GM12874 (cell line): Measurements from ENCODE around the gene TTC34.

Experiments used
- TF ChIP-seq, protein P1 (sequence below): IDR thresholded peaks from 2 replicates; pipeline ENCODE4 v1.5.1; 2011; ENCODE audit warnings: low read depth, mild to moderate bottlenecking, control low read depth, low read length, moderate library complexity; ENCODE audit not compliant: insufficient read depth

The TTC34 gene

DNA sequence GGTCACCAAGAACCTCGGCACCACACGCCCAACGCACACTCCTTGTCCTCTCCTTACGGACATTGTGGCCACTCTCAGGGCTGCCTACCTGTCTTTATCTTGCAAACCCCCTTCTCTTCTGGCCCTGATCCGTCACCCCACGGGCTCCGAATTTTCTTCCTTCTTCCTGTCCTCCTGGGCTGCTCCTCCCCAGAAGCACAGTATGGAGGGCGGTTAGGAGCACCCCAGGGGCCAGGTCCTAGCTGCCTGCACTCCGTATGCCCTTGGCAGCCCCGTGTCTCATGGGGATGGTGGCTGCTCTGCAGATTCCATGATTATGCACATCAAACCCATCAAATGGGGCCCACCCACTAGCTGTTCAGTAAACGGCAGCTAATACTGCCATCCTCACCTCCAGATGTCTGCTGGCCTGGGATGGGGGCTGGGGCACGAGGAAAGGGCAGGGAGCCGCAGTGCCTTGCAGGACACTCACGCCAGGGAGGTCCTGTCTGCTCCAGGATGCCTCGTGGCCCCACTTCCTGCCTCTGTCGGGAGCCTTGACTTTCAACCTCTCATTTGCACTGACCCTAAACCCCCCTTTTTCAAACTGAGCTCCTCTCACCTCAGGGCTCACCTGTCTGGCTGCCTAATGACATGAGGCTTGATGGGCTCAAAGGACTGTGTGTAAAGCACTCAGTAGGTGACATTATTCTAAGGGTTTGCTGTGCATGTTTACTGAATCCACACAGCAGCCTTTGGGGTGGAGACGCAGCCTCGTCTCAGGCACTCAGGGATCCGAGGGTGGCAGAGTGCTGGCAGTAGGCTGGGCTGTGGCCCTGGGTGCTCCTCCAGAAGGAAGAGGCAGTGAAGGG, 4.4 kb downstream of the TTC34 start:
- TF ChIP-seq, protein P1, sequence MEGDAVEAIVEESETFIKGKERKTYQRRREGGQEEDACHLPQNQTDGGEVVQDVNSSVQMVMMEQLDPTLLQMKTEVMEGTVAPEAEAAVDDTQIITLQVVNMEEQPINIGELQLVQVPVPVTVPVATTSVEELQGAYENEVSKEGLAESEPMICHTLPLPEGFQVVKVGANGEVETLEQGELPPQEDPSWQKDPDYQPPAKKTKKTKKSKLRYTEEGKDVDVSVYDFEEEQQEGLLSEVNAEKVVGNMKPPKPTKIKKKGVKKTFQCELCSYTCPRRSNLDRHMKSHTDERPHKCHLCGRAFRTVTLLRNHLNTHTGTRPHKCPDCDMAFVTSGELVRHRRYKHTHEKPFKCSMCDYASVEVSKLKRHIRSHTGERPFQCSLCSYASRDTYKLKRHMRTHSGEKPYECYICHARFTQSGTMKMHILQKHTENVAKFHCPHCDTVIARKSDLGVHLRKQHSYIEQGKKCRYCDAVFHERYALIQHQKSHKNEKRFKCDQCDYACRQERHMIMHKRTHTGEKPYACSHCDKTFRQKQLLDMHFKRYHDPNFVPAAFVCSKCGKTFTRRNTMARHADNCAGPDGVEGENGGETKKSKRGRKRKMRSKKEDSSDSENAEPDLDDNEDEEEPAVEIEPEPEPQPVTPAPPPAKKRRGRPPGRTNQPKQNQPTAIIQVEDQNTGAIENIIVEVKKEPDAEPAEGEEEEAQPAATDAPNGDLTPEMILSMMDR = no peak

DNA sequence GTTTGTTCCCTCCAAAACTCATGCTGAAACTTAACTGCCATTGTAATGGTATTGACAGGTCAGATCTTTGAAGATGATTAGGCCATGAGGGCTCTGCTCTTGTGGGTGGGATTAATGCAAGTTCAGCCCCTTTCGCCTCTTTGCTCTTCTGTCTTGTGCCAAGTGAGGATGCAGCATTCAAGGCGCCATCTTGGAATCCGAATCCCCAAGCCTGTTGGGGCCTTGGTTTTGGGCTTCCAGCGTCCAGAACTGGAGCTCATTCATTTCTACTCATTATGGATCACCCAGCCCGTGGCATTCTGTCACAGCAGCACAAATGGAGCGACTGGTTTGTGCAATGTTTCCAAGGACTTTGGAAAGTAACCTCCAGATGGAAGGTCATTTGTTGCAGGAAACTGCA, 5.6 kb downstream of the TTC34 start:
- TF ChIP-seq, protein P1 = no peak

DNA sequence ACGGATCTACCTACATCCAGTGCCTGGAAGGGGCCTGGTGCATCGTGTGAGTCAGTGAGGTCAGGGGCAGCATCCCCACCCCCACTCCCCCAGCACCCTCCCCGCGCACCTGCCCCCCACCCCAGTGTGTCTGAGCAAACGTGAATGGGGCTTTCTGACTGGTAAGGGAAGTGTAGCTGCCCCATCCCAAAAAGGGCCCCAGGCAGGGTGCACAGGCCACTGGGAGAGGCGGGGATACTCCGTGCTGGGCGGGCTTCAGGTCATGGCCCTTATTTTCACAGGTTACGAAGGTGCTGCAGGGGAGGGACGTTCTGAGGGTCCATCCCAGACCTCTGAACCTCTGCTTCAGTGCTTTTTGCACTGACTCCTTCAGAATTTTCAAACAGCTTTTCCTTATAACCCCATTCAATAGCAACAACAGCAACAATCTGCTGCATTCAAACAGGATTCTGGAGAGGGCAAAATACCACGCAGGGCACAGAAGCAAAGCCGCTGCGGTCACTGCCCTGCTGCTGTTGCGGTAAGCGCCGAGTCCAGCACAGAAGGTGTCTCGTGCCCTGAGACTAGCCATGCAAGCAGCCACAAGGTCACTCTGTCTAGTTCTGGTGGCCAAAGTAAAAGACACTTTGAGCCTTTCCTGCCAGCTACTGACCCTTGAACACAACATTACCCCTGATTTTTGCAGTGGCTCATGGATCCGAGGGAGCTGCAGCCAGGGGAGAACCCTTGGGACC, 10.3 kb downstream of the TTC34 start:
- TF ChIP-seq, protein P1 = no peak

DNA sequence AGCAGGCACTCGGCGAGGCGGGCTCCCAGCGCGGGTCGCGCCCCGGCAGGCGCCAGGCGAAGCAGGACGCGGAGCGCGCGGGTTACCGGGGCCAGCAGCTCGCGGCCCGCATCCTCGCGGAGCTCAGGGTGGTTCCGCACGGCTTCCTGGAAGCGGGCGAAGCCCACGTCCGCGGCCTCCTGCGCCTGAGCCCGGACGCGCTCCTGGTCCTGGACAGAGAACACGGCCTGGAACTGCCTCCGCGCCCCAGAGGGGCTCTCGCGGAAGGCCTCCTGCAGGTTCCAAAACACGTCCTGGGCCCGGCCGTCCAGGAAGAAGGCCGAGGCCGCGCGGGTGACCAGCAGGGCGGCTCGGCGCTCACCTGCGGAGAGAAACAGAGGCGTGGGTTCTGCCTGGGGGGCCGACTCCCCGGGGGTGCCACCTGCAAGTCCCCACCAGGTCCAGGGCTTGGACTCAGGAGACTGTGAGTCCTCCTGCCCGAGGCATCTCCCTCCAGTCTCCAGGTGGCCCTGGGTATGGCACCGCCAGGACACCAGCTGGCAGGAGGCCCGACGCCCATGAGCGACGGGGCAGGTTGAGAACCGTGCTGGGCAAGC, 11.4 kb downstream of the TTC34 start:
- TF ChIP-seq, protein P1 = no peak

DNA sequence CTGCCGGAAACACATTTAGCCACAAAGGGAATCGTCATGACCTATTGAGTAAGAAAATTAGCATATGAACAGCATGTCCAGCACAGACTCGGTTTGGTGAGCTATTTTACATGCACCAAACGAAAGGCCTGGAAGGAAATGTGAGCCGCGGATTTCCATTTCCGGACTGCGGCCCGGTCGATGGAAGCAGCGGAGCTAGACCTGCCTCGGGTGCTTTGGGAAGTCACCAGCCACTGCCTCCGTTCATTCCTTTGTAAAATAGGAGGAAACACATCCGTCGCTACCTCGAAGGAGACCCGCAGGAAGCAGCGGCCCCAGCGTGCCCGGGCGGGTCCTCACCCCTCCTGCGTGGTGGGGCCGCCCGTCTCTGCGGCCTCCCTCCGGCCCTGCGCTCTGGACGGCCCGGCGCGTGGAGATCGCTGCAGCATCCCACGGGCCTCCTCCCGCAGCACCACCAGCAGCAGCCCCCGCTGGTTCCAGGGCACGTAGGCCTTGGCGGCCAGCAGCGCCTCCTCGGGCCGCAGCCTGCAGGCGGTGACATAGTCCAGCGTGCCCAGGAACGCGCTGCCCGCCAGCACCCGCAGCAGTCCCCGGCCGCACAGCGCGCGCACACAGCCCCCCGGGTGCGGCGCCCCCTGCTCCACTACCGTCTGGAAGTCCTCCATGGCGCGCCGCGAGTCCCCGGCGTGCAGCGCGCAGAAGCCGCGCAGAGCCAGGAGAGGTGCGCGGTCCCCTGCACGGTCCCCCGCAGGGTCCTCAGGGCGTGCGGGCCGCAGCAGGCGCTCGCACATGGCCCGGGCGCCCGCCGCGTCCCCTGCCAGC, 12.1 kb downstream of the TTC34 start:
- TF ChIP-seq, protein P1 = no peak

DNA sequence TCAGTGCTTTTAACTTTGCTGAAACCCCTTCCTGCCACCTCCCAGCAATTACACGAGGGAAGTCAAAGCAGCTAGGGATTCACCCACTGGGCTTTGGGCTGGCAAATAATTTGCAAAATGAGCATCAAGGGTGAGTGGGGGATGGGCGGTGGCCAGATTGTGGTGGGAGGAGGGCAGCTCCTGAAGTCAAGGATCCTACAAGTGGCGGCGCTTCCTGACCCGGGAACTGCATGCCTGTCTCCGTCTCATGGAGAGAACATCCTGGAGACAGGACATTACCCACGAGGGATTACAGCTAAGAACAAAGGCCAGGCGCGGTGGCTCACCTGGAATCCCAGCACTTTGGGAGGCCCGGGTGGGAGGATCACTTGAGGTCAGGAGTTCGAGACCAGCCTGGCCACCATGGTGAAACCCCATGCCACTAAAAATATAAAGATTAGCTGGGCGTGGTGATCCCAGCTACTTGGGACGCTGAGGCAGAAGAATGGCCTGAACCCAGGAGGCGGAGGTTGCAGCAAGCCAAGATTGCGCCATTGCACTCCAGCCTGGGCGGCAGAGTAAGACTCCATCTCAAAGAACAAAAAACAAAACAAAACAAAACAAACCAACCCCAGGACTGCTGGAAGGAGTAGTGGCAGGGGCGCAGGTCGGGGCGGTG, 12.9 kb downstream of the TTC34 start:
- TF ChIP-seq, protein P1 = no peak
